GM18873 (cell line): Measurements from ENCODE around the gene MMP15.
"Not testable (repeated sequence)": the region's sequence is repeated elsewhere in the genome, so short reads cannot be mapped to it uniquely, and the experiment has no call there.

Experiments used
- ATAC-seq: cut with Tn5 transposase; IDR thresholded peaks from one replicate; pipeline ENCODE4 v1.9.1; 2021; ENCODE audit warnings: mild to moderate bottlenecking, moderate library complexity, moderate number of reproducible peaks; ENCODE audit not compliant: unreplicated experiment, low FRiP score

MMP15 gene

GRCh38 chr16:58047557-58048348 lies 22.2 kb downstream of the MMP15 start:
- no peak for ATAC-seq

GRCh38 chr16:58048494-58049231 lies 23.1 kb downstream of the MMP15 start:
- ATAC-seq = no peak

GRCh38 chr16:58049232-58050185 lies 24.0 kb downstream of the MMP15 start:
- no peak for ATAC-seq

- no peak for ATAC-seq
Measured at GRCh38 chr16:58051296-58051695, 25.7 kb downstream of the MMP15 start.

GRCh38 chr16:58051821-58052603 lies 26.5 kb downstream of the MMP15 start:
- ATAC-seq = no peak

- ATAC-seq = no peak
Measured at GRCh38 chr16:58053682-58054005, 28.1 kb downstream of the MMP15 start.

GRCh38 chr16:58054289-58054688 lies 28.7 kb downstream of the MMP15 start:
- ATAC-seq = no peak

- ATAC-seq = no peak
Measured at GRCh38 chr16:58056580-58056979, 31.0 kb downstream of the MMP15 start.

- ATAC-seq = no peak
Measured at GRCh38 chr16:58057121-58057520, 31.6 kb downstream of the MMP15 start.

- no peak for ATAC-seq
Measured at GRCh38 chr16:58057784-58058183, 32.2 kb downstream of the MMP15 start.

GRCh38 chr16:58062821-58063220 lies 37.3 kb downstream of the MMP15 start:
- ATAC-seq = no peak

- no peak for ATAC-seq
Measured at GRCh38 chr16:58063377-58064076, 38.0 kb downstream of the MMP15 start.

GRCh38 chr16:58070585-58070984 lies 45.0 kb downstream of the MMP15 start:
- ATAC-seq = no peak

- ATAC-seq = not testable (repeated sequence)
Measured at GRCh38 chr16:58072134-58072533, 46.6 kb downstream of the MMP15 start.

- not testable (repeated sequence) for ATAC-seq
Measured at GRCh38 chr16:58073086-58073485, 47.5 kb downstream of the MMP15 start.

- ATAC-seq = no peak
Measured at GRCh38 chr16:58074657-58075056, 49.1 kb downstream of the MMP15 start.

GRCh38 chr16:58076514-58076913 lies 51.0 kb downstream of the MMP15 start:
- ATAC-seq = no peak

- no peak for ATAC-seq
Measured at GRCh38 chr16:58077796-58078195, 52.2 kb downstream of the MMP15 start.

- ATAC-seq = not testable (repeated sequence)
Measured at GRCh38 chr16:58080657-58081056, 55.1 kb downstream of the MMP15 start.
